Chondrocyte (in vitro differentiated cells): Measurements from ENCODE around the gene KCNE3. TPM values are rescaled to one million over a fixed set of nuclear protein-coding genes. Genes with fewer than 3 reads are reported as not detected.

Experiments
- DNase-seq: peaks from one replicate; pipeline ENCODE4 v3.0.0; 2021; ENCODE audit warnings: mixed read lengths, low spot score
- H3K27ac Mint-ChIP-seq: one replicate; pipeline ENCODE4 v1.8.0; 2021; ENCODE audit warnings: mild to moderate bottlenecking, moderate library complexity, mixed read lengths; ENCODE audit not compliant: unreplicated experiment
- H3K27me3 Mint-ChIP-seq: 2 replicates; pipeline ENCODE4 v1.8.0; 2021; ENCODE audit warnings: low read depth, mixed read lengths
- H3K36me3 Mint-ChIP-seq: 2 replicates; pipeline ENCODE4 v1.8.0; 2021; ENCODE audit warnings: low read depth, mixed read lengths
- H3K4me1 Mint-ChIP-seq: 2 replicates; pipeline ENCODE4 v1.8.0; 2021; ENCODE audit warnings: low read depth, mild to moderate bottlenecking, mixed read lengths
- H3K4me3 Mint-ChIP-seq: one replicate; pipeline ENCODE4 v1.8.0; 2021; ENCODE audit warnings: mild to moderate bottlenecking, moderate library complexity, mixed read lengths; ENCODE audit not compliant: unreplicated experiment
- H3K9me3 Mint-ChIP-seq: 2 replicates; pipeline ENCODE4 v1.8.0; 2021; ENCODE audit warnings: low read depth, mixed read lengths
- CTCF ChIP-seq: fragments of 200-600 bp; sonication (generic); IDR thresholded peaks from 2 replicates; pipeline ENCODE4 v1.5.0; 2021; ENCODE audit warnings: antibody characterized with exemption, mild to moderate bottlenecking, moderate library complexity
- total RNA-seq: library from RNA; stranded (reverse); gene quantifications from 3 replicates; pipeline ENCODE4 v1.2.1, GENCODE V29; 2021

The KCNE3 gene
- total RNA-seq, 1 donor from 2014 or later, result 0.72 TPM

DNA sequence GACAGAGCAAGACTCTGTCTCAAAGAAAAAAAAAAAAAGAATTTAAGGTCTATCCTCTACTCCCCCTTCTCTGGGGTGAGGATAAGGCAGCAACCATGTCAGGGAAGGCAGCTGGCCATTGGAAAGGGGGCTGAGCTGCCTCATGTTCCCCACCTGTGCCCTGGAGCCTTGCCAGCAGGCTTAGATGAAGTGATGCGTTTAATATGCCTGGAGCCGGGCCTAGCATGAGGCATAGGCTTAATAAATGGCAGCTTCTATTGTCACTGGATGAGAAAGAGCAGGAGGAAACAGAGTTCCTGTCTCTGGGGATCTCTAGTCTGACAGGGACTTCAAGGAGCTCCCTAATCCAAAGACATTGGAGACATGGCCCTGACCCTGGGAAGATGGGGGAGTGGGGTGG lies 3.2 kb upstream of the KCNE3 start:
- Mint-ChIP-seq H3K4me3 (no peak overlapping the region), H3K4me1 (peaks cover 6% of the 10 kb centered on the region), H3K36me3 (no peaks in the 10 kb centered on the region), H3K27ac (no peak overlapping the region), H3K9me3 (no peaks in the 10 kb centered on the region), H3K27me3 (peaks cover 3% of the 10 kb centered on the region)
- no peak for DNase-seq
- TF ChIP-seq CTCF, result no peak

GRCh38 chr11:74468936-74469335 lies 1.6 kb upstream of the KCNE3 start:
- no peak overlapping the region for H3K4me3 Mint-ChIP-seq
- no peak for DNase-seq
- no peak overlapping the region for H3K27ac Mint-ChIP-seq
- H3K9me3 Mint-ChIP-seq, result no peaks in the 10 kb centered on the region
- TF ChIP-seq CTCF, result no peak
- peaks cover 6% of the 10 kb centered on the region for H3K4me1 Mint-ChIP-seq
- H3K27me3 Mint-ChIP-seq, result peaks cover 3% of the 10 kb centered on the region
- H3K36me3 Mint-ChIP-seq, result no peaks in the 10 kb centered on the region

DNA sequence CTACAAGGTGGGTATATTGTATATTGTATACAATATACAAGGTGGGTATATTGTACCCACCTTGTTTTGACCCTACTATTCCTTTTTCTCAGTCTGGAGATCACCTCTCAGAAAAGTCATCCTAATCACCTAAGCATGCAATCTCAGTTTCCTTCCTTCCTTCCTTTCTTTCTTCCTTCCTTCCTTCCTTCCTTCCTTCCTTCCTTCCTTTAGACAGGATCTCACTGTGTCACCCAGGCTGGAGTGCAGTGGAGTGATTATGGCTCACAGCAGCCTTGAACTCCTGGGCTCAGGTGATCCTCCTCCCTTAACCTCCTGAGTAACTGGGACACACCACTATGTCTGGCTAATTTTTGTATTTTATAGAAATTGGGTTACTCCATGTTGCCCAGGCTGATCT lies 1.2 kb upstream of the KCNE3 start:
- DNase-seq, result no peak
- Mint-ChIP-seq H3K4me1 (peaks cover 6% of the 10 kb centered on the region), H3K36me3 (no peaks in the 10 kb centered on the region), H3K27ac (no peak overlapping the region), H3K27me3 (peaks cover 3% of the 10 kb centered on the region), H3K9me3 (no peaks in the 10 kb centered on the region), H3K4me3 (no peak overlapping the region)
- no peak for TF ChIP-seq CTCF

- no peak for TF ChIP-seq CTCF
- no peak for DNase-seq
- H3K4me1 Mint-ChIP-seq, result peaks cover 6% of the 10 kb centered on the region
- H3K4me3 Mint-ChIP-seq, result peak overlapping the region; percentile 71
- H3K9me3 Mint-ChIP-seq, result no peaks in the 10 kb centered on the region
- H3K27me3 Mint-ChIP-seq, result peaks cover 3% of the 10 kb centered on the region
- H3K27ac Mint-ChIP-seq, result peak overlapping the region; percentile 71
- no peaks in the 10 kb centered on the region for H3K36me3 Mint-ChIP-seq
Measured at GRCh38 chr11:74468058-74468457, 709 bp upstream of the KCNE3 start.

- no peak for DNase-seq
- H3K4me3 Mint-ChIP-seq, result no peak overlapping the region
- H3K27ac Mint-ChIP-seq, result no peak overlapping the region
- no peaks in the 10 kb centered on the region for H3K9me3 Mint-ChIP-seq
- H3K4me1 Mint-ChIP-seq, result peaks cover 6% of the 10 kb centered on the region
- no peak for TF ChIP-seq CTCF
- no peaks in the 10 kb centered on the region for H3K27me3 Mint-ChIP-seq
- no peaks in the 10 kb centered on the region for H3K36me3 Mint-ChIP-seq
Measured at GRCh38 chr11:74465291-74465708, 2.0 kb downstream of the KCNE3 start.
